GM20000 (cell line): Measurements from ENCODE around the gene NLGN1.

ENCODE experiments used
- DNase-seq: peaks from one replicate; pipeline ENCODE4 v3.0.0; 2012; ENCODE audit warnings: low spot score
- CTCF ChIP-seq: IDR thresholded peaks from 2 replicates; pipeline ENCODE4 v1.5.1; 2012; ENCODE audit warnings: mild to moderate bottlenecking, control low read depth; ENCODE audit errors: extremely low read depth, missing control alignments

The NLGN1 gene

GRCh38 chr3:173753593-173753992, 356.0 kb downstream of the NLGN1 start:
- DNase-seq: no peak
- no peak for TF ChIP-seq CTCF

- TF ChIP-seq CTCF: no peak
- DNase-seq: no peak
These were observed 357.6 kb downstream of the NLGN1 start for GRCh38 chr3:173755161-173755560.

- no peak for DNase-seq
- TF ChIP-seq CTCF: no peak
These were observed 363.6 kb downstream of the NLGN1 start for GRCh38 chr3:173761161-173761560.

GRCh38 chr3:173762501-173762900, 365.0 kb downstream of the NLGN1 start:
- TF ChIP-seq CTCF: no peak
- DNase-seq: no peak

GRCh38 chr3:173770011-173770410, 372.5 kb downstream of the NLGN1 start:
- TF ChIP-seq CTCF: no peak

GRCh38 chr3:173770796-173771573, 373.4 kb downstream of the NLGN1 start:
- TF ChIP-seq CTCF: no peak
- no peak for DNase-seq

More at GRCh38 chr3:173770011-173770410, 372.5 kb downstream of the NLGN1 start:
- DNase-seq: no peak

- TF ChIP-seq CTCF: no peak
- DNase-seq: no peak
These were observed 376.3 kb downstream of the NLGN1 start for GRCh38 chr3:173773800-173774199.
